IPS DF 4.7 (cell line): ENCODE results near the gene PANK4.
"Not testable (repeated sequence)": the region's sequence is repeated elsewhere in the genome, so short reads cannot be mapped to it uniquely, and the experiment has no call there.

Experiments used
- DNase-seq: peaks from one replicate; pipeline ENCODE4 v3.0.0-alpha.2; 2013; ENCODE audit warnings: low spot score; ENCODE audit errors: extremely low read depth

PANK4 gene

GRCh38 chr1:2525920-2526823, at the start of gene PANK4:
Gene PANK4, minus strand, starts transcription at chr1:2526596. Its CDS starts 9 bp downstream, at chr1:2526587.
- no peak for DNase-seq

GRCh38 chr1:2574350-2574749, 48.0 kb upstream of the PANK4 start:
- no peak for DNase-seq

- DNase-seq: no peak
Observed at GRCh38 chr1:2573250-2573920, 47.0 kb upstream of the PANK4 start.

GRCh38 chr1:2571348-2571747, 45.0 kb upstream of the PANK4 start:
- no peak for DNase-seq

GRCh38 chr1:2570332-2570731, 43.9 kb upstream of the PANK4 start:
- no peak for DNase-seq

GRCh38 chr1:2569703-2570102, 43.3 kb upstream of the PANK4 start:
- not testable (repeated sequence) for DNase-seq

- no peak for DNase-seq
Observed at GRCh38 chr1:2569060-2569459, 42.7 kb upstream of the PANK4 start.

GRCh38 chr1:2568187-2568816, 41.9 kb upstream of the PANK4 start:
- DNase-seq: not testable (repeated sequence)

- DNase-seq: no peak
Observed at GRCh38 chr1:2567083-2567679, 40.8 kb upstream of the PANK4 start.

GRCh38 chr1:2566101-2567045, 40.0 kb upstream of the PANK4 start:
- DNase-seq: no peak

- no peak for DNase-seq
Observed at GRCh38 chr1:2564815-2565374, 38.5 kb upstream of the PANK4 start.

GRCh38 chr1:2564006-2564814, 37.8 kb upstream of the PANK4 start:
- no peak for DNase-seq

- DNase-seq: no peak
Observed at GRCh38 chr1:2563205-2563604, 36.8 kb upstream of the PANK4 start.

- DNase-seq: no peak
Observed at GRCh38 chr1:2561898-2562895, 35.8 kb upstream of the PANK4 start.

GRCh38 chr1:2561446-2561845, 35.0 kb upstream of the PANK4 start:
- no peak for DNase-seq

- no peak for DNase-seq
Observed at GRCh38 chr1:2560299-2561073, 34.1 kb upstream of the PANK4 start.

GRCh38 chr1:2559509-2560298, 33.3 kb upstream of the PANK4 start:
- DNase-seq: no peak
